ENCODE measurements around the gene ZNF618. TPM values are rescaled to one million over a fixed set of nuclear protein-coding genes. Genes with fewer than 3 reads are reported as not detected.

The ZNF618 gene
- total and polyA plus RNA-seq, 7 donors = 0.92 to 8.0 (median 2.3) TPM

GRCh38 chr9:114004221-114004716, 128.2 kb downstream of the ZNF618 start:
- peak; percentile 77 for DNase-seq
- Histone ChIP-seq H3K27ac (peak overlapping the region in 2 of 4 donors; percentile 11 to 26), H3K36me3 (peaks cover 0 to 10% (median 0%) of the 10 kb centered on the region in 4 donors), H3K4me1 (peaks cover 0 to 6% (median 2%) of the 10 kb centered on the region in 4 donors), H3K9me3 (no peaks in the 10 kb centered on the region), H3K27me3 (no peaks in the 10 kb centered on the region), H3K4me3 (no peak overlapping the region)
- TF ChIP-seq POLR2AphosphoS5 (IDR thresholded peaks at IDR 0.05) (peak in 1 of 4 donors; percentile 38), CTCF (IDR thresholded peaks at IDR 0.05) (no peak)
- intact Hi-C loops (cut with DNase I) = no loop called here
- 65 to 88% methylated on average over 15 of the region's 15 CpGs for WGBS, 2 donors

GRCh38 chr9:114005371-114006154, 129.5 kb downstream of the ZNF618 start:
- Histone ChIP-seq H3K4me1 (peaks cover 0 to 6% (median 2%) of the 10 kb centered on the region in 4 donors), H3K27me3 (no peaks in the 10 kb centered on the region), H3K36me3 (peaks cover 0 to 10% (median 0%) of the 10 kb centered on the region in 4 donors), H3K4me3 (no peak overlapping the region), H3K27ac (no peak overlapping the region), H3K9me3 (no peaks in the 10 kb centered on the region)
- WGBS, 2 donors = 85 to 93% methylated on average over 9 of the region's 9 CpGs
- TF ChIP-seq CTCF (IDR thresholded peaks at IDR 0.05) (no peak), POLR2A (IDR thresholded peaks at IDR 0.05) (no peak), EP300 (IDR thresholded peaks at IDR 0.05) (no peak), POLR2AphosphoS5 (IDR thresholded peaks at IDR 0.05) (no peak)
- intact Hi-C loops (cut with DNase I) = no loop called here
- peak; percentile 40 for DNase-seq

GRCh38 chr9:114006155-114006550, 130.0 kb downstream of the ZNF618 start:
- 92 to 94% methylated on average over 4 of the region's 4 CpGs for WGBS, 2 donors

GRCh38 chr9:114006931-114007691, 131.0 kb downstream of the ZNF618 start:
- peaks cover 0 to 4% (median 0%) of the 10 kb centered on the region in 4 donors for H3K36me3 ChIP-seq
- no peak overlapping the region for H3K4me3 ChIP-seq
- H3K27me3 ChIP-seq = no peaks in the 10 kb centered on the region
- TF ChIP-seq POLR2AphosphoS5 (IDR thresholded peaks at IDR 0.05) (no peak), CTCF (IDR thresholded peaks at IDR 0.05) (no peak), POLR2A (IDR thresholded peaks at IDR 0.05) (no peak), EP300 (IDR thresholded peaks at IDR 0.05) (no peak)
- peaks cover 0 to 6% (median 2%) of the 10 kb centered on the region in 4 donors for H3K4me1 ChIP-seq
- DNase-seq = peak; percentile 49
- WGBS, 2 donors = 83 to 84% methylated on average over 10 of the region's 10 CpGs
- H3K27ac ChIP-seq = no peak overlapping the region
- intact Hi-C loops (cut with DNase I) = no loop called here
- no peaks in the 10 kb centered on the region for H3K9me3 ChIP-seq

More at GRCh38 chr9:114006155-114006550, 130.0 kb downstream of the ZNF618 start:
- intact Hi-C loops (cut with DNase I) = no loop called here
- Histone ChIP-seq H3K27me3 (no peaks in the 10 kb centered on the region), H3K4me3 (no peak overlapping the region), H3K9me3 (no peaks in the 10 kb centered on the region), H3K36me3 (peaks cover 0 to 10% (median 0%) of the 10 kb centered on the region in 4 donors), H3K27ac (no peak overlapping the region), H3K4me1 (peaks cover 0 to 6% (median 2%) of the 10 kb centered on the region in 4 donors)
- peak; percentile 43 for DNase-seq
- TF ChIP-seq POLR2AphosphoS5 (IDR thresholded peaks at IDR 0.05) (no peak), EP300 (IDR thresholded peaks at IDR 0.05) (no peak), POLR2A (IDR thresholded peaks at IDR 0.05) (no peak), CTCF (IDR thresholded peaks at IDR 0.05) (no peak)
